GM18511 (cell line): Measurements from ENCODE around the gene DYNAP.

Experiments used
- ATAC-seq: cut with Tn5 transposase; IDR thresholded peaks from one replicate; pipeline ENCODE4 v1.9.1; 2021; ENCODE audit warnings: mild to moderate bottlenecking, moderate library complexity; ENCODE audit not compliant: unreplicated experiment

The DYNAP gene

DNA sequence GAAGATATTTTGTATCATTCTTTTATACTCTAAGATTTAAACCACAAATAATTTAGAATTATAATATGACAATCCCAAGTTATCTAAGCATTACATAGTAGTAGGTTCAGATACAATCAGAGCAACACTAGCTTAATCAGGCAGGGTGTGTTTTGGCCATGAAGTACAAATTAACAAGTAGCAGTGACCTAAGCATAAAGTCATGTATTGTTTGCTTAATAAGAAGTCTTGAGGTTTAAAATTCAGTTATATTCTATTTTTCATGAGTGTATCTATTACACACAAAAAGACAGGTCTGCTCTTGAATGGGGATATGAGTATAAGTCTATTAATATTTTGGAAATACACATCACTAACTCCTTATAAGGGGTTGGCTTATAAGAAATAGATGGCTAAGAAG is 39.9 kb downstream of the DYNAP start:
- ATAC-seq, result no peak

DNA sequence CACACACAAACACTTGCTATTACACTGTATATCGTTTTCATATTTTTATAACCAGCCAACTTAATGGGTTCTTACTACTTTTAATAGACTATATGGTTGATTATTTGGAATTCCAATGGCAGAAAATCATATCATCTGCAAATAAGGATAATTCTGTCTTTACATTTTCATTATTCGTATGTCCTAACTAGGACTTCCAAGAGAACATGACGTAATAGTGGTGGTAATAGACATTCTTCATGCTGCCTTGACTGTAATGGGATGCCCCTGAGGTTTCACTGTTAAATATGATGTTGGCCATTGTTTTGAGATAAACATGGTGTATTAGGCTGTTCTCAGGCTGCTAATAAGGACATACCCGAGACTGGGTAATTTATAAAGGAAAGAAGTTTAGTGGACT is 45.2 kb downstream of the DYNAP start:
- ATAC-seq, result no peak

DNA sequence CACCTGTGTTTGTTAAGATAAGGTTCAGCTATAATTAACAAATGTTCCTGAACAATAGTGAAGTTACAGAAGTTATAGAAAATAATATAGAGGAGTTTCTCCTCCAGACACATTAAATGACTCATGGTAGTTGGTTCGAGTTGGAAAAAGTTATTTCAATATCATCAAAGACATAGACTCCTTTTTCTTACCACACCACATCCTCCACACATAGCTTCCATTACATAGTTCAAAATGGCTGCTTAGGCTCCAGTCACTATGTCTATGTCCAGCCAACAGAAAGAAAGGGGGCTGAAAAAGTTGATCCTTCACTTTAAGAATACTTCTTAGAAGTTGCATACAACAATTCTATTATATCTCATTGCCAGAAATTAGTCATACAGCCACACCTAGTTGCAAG is 50.7 kb downstream of the DYNAP start:
- ATAC-seq, result no peak

DNA sequence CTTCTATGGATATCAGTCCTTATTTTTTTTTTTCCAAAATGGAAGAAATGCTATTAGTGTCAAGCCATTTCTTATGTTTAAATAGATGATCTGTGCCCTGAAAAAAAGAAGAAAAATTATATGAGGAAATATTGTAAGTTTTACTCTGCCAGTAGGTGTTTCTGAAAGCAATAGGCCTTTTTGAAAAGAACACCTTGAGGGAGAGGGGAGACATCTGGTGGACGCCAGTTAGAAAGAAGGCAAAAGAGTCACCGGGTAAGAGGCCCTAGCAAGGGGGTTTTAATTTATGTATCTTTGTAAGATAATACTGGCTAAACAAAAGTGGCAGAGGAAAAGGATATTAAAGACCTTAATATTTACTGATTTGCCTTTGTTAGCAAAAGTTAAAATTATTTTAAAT is 56.1 kb downstream of the DYNAP start:
- no peak for ATAC-seq
